Measurements from ENCODE around the gene ART3.
A peak's percentile ranks its signal among the peaks of the same experiment; 100 is the strongest.

Gene ART3

DNA sequence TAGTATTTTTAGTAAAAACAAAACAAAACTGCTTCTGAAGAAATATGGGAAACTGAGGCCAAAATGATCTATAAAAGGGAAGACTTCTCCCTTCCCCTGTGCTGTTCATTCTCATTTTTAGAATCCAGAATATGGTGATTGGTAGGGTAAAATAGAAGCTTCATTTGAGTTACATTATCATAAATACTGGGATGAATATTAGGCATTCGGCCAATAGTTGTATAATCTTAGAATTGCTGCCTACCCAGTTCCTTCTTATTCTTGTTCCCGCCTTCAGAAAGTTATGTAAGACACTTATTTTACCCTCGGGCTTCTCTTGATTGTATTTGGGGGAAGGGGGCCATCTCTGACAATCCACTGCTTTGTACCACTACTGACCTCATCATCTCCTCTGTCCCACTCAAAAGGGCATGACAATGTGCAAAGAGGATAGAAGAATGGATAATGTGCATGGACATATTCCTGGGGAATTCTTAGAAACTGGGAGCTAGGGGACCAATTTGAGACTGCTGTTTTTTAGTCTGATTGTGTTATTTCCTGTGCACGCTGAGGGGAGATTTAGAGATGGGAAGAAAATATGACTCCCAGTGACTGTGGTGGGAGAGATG is 588 bp downstream of the ART3 start:
- no peak for DNase-seq

DNA sequence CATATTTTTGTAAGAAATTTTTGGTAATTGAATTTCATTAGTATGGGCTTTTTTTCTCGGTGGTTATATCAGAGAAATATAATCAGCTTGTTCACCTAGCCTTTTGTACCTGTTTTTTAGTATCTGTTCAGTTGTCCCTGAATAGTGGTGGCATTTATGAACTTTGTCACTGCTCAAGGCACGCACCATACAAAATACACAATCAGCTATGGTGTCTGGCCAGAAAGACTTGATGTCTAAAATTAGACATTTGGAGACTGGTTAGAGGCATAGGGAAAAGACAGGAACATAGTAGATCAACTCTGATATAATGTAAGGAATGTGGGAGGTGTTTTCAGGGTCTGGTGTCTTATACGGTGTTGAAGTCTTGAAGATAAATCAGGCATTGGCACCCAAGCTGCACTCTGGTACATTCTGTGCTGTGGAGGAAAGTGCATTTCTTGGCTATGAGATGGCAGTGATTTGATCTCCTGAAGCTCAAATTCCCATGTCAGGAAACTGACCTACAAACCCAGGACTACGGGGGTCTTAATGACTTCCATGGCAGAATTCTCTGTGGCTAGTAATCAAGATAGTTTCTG is 3.6 kb downstream of the ART3 start:
- DNase-seq, result no peak

DNA sequence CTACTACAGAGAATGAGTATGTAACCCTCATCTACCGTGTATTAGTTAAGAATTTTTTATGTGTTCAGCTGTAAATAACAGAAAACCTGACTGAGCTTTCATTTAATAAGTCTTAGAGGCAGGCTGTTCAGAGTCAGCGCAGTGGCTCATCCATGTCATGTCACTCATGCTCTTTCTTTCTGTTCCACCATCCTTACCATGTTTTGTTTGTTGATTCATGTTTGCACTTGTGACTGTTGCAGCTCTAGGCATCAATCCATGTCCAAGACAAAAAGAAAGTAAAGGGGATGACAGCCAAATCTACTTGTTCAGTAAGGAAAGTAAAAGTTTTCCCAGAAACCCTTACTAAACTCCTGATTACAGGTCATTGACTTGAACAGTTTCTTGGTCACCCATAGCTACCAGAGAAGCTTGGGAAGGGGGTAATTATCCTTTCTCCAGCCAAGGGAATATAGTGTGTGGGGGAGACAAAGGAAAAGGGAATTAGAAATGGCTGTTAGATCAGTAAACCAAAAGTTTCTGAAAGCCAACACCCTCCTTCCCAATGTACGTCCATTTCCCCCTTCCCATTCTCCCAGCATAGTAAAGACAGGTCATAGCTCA is 9.0 kb downstream of the ART3 start:
- DNase-seq, result no peak

DNA sequence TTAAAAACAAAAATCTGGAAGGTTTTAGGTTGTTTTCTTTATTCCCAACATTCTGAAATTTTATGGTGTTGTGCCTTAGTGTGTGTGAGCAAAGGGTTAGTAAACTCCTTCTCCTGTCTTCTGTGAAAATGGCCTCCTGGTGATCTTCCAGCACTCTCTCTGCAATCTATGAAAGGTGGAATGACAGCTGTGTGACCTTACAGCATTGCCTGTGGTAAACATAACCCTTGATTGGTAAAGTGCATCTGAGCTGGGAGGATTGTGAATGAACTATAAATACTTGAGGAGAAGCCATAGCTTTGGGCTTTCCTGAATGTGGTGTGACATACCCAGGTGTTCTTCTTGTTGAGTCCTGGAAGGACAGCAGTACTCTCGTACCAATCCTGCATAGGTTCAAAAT is 10.0 kb downstream of the ART3 start:
- DNase-seq, result no peak

DNA sequence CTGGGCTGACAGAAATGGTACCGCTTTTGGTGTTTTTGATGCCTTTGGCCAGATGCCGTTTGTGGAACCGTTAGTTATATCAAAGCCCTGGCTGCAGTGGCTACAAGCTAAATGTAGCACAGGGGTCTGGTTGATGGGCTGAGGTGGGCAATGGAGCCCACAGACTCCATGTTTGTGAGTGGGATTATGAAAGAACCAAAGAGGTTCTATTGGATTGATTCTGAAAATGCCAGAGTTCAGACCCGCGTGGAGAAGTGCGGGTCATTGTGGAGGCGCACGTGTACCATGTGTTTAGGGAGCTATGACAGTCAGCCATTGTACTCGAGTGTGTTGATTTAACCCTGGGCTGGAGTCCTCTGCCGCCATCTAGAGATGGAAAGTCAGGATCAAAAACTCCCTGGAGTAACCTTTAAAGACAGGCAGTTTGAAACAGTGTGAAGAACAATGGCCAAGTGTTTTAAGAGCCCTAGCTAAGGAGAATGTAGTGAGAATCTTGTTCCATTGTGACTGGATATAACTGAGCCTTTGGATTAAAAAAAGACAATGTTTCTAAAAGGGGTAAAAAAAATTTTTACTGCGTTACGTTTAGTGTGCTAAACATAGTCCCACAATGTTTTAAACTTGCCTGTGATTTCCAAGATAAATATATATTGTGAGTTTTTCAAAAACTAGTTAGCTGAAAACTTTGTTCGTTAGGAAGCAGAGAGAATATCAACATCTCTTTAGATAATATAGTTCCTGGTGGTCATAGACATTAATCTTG is 12.7 kb downstream of the ART3 start:
- DNase-seq, result peak; percentile 52

DNA sequence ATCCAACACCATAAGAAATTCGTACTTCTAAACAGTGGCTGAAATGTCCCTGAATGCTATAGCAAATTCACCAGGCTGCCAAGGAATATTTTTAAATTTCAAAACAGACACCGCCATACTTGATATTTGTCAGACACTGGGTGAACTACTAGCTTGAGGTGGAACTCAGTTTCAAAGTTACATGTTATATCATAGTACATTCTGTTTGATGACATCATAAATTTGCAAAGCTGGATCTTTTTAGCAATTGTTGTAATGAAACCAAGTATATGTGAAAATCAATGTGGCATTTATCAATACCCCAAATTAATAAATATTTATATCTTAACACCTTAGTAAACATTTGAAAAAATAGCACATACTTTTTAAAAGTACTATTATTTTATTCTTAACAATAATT is 14.2 kb downstream of the ART3 start:
- DNase-seq, result no peak

DNA sequence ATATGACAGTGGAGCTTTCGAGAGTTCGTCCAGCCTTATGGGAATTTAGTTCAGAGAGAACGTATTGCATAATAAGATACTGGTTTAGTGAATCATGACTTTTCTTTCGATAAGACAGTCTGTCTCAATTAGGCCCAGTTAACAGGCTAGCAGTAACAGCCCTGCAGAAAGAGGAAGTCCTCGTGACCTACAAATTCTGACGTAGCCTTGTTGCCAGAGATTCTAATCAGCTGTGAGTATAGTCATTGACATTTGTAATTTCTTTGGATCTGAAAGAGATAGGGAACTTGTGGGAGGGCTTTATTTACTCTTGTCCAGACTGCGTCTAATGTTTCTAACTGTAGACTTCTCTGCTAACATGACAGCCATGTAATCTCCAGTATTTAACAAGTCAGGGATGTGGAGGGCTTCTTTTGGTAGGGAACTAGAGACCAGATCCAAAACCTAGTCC is 15.8 kb downstream of the ART3 start:
- DNase-seq, result peak; percentile 18

DNA sequence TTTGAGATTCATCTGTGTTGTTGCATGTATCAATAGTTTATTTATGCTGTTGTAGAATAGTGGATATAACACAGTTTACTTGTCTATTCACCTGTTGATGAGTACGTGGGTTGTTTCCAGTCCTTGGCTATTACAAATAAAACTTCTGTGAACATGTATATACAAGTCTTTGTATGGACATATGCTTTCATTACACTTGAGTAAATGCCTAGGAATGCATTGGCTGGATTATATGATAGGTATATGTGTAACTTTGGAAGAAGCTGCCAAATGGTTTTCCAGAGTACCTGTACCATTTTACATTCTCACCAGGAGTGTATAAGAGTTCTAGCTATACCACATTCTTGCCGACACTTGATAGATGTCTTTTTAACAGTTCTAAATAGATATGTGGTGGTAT is 16.5 kb downstream of the ART3 start:
- no peak for DNase-seq

DNA sequence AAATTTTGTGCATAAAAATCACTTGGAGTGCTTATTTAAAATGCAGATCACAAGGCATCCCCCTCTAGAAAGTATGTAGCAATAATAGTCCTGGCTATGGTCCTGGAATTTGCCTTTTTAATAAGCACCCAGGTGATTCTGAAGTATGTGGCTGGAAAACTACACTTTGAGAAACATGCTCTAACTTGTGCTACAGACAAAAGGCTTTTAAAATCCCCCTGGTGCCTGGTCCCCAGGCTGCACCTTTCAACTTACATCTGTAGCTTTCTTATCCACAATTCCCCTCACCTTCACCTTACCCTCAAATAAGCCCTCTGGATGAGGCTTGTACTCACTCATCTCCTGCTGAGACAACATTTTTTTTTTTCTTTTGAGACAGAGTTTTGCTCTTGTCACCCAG is 21.1 kb downstream of the ART3 start:
- no peak for DNase-seq

DNA sequence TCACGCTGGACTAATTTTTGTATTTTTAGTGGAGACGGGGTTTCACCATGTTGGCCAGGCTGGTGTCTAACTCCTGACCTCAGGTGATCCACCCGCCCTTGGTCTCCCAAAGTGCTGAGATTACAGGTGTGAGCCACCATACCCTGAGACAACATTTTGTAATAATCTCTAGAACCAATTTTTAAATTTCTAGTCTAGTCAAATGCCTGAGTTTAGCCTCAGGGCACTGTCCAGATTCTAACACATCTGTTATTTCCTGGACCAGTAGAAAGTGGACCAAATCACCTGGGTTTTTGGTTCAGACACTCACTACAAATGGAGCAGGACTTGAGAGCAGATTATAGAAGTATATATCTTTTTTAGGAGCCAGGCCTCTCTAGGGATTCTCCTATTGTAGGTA is 21.6 kb downstream of the ART3 start:
- DNase-seq, result no peak

DNA sequence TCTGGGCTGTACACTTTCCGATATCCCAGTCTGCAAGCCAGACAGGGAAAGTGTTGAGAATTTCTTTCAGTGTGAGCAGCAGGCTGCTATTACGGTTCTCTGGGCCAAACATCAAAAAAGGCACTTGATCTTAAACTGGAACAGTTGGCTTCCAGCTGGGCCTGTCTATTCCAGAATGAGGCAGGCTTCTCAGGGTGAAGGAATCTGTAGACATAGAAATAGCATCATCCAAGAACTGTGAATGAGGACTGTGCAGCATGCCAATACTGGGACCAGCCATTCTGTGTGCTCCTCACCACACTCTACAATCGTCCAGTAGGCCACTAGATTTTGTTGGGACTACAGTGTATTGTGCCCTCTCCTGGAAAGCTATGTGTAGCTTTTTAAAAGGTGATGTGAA is 31.1 kb downstream of the ART3 start:
- DNase-seq, result no peak

DNA sequence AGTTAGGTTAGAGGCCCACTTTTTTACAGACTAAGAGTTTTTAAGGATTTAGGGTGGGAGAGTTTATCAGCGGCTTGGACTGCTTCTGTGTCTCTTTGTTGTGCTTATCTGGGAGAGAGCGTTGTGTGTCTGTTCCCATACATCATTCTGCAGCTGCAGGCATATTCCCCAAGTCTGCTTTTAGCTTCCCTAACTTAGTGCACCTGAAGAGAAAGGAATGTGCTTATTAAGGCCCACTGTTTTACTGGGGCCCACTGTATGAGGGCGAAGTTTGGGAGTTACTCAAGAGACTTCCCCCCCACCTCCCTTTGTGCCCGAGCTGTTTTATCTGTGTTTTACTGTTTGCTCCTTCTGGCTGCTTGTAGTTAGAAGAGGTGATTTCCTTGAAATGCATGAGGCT is 31.9 kb downstream of the ART3 start:
- DNase-seq, result no peak

DNA sequence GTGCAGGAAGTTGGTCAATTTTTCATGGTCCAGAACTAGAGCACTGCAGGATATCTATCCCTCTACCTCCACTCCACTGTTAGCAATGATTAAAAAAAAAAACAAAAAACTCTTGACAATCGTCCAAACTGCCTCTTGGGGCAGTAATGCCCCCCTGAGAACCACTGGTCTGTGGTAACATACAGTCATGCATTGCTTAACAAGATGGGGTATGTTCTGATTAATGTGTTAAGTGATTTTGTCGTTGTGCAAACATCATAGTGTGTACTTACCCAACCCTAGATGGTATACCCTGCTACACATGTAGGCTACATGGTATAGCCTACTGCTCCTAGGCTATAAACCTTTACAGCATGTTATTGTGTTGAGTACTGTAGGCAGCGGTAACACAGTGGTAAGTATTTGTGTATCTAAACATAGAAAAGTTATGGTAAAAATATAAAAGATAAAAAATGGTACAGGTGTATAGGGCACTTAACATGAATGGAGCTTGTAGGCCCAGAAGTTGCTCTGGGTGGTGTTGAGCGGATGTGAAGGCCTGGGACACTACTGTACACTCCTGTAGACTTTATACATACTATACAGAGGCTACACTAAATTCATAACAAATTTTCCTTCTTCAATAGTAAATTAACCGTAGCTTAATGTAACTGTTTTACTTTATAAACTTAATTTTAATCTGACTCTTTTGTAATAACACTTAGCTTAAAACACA is 34.1 kb downstream of the ART3 start:
- peak; percentile 14 for DNase-seq

DNA sequence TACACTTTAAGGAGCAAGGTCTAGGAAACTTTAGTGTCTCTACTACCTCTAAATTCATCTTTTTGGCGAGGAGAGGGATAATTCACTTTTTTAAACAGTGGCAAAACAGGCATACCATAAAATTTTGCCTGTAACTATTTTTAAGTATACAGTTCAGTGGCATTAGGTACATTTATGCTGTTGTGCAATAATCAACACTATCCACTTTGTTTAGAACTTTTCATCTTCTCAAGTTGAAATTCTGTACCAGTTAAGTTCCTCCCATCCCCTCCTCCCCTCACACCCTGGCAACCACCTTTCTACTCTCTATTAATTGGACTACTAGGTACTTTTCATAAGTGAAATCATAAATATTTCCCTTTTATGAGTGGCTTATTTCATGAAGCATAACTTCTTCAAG is 42.3 kb downstream of the ART3 start:
- no peak for DNase-seq

DNA sequence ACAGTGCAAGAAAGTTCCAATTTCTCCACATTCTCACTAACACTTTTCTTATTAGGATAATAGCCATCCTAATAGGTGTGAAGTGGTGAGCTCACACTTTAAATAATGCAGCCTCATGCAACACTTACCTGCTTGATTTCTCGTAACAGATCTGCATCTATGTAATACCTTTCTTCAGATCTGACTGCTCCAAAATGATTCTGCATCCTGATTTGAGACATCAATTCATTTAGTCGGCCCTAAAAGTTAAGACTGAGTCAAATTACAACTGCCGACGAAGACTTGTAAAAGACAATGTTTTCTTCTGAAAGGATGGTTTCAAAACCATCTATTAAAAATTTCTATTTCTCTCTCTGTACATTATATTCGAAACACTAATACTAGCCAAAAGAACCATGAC is 43.0 kb downstream of the ART3 start:
- DNase-seq, result no peak

DNA sequence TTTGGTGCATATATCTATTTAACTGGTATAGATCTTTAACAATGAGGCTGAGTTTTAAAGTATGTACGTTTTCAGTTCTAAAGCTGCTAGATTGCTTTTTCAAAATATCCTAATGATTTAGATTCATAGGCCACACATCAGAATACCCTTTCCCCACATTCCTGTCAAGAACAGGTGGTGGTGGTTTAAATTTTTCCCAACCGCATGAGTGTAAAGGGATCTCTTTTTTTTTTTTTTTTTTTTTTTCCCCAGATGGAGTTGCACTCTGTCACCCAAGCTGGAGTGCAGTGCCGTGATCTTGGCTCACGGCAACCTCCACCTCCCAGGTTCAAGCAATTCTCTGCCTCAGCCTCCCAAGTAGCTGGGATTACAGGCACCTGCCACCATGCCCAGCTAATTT is 45.7 kb downstream of the ART3 start:
- DNase-seq, result no peak

DNA sequence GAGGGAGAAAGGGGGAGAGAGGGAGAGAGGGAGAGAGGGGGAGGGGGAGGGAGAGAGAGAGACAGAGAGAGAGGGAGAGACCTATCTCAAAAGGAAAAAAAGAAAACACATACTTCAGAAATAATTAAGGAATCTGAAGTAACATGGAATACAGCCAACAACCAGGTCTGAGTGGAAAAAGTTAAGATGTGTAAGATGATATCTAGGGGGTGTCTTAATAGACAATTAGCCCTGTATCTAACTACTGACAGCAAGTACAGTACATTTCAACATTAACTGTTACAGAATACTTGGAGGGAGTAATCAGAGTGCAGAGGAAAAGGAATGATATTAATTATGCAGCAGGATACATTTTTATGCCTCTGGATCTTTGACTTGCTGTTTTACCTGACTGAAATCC is 51.3 kb downstream of the ART3 start:
- no peak for DNase-seq

DNA sequence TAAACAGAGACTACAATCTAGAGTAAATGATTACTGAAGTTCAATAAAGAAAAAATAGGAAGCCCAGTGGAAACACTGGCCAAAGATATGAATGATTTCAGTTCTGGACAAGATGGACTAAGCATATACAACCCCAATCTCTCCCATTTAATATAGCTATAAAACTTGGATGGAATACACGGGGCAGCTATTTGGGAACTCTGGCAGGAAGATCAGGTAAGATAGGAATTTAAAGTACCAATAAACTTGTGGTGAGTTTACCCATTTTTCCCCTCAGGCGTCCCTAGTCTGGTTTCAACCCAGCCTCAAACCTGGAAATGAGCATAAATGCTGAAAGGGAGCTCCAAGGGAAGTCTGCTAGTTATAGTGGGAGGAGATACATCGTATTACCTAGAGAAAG is 53.2 kb downstream of the ART3 start:
- DNase-seq, result no peak

DNA sequence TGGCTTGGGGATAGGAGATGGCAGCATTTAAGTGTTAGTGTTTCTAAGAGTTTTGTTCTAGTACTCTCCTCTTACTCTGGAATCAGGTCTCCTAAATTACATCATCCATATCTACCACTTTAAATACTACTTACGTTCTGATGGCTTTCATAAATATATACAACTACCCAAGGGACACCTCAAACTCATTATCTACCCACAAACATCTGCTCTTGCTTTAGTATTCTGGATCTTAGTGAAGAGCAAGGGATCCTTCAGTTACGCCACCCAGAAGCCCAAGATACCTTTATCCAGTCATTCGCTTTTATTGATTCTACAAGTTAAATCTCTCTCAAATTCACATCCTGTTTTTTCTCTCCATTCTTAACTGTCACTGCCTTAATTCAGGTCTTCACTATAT is 66.7 kb downstream of the ART3 start:
- no peak for DNase-seq

DNA sequence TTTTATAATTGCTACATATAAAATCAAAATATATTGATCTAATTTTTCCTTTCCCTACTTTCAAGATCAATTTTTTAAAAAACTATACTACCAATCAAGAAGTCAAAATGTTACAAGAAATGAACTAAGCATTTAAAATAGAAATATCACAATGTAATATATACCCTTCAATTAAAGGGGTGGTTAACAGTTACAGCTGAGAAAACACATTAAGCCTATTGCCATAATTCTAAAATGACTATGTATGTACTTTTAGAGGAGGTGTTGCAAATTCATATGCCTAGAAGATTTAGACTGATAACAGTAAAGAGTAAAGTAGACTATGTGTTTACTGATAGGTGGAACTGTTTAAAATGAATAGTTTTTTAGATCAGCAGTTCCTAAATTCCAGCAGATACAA is 70.0 kb downstream of the ART3 start:
- no peak for DNase-seq

DNA sequence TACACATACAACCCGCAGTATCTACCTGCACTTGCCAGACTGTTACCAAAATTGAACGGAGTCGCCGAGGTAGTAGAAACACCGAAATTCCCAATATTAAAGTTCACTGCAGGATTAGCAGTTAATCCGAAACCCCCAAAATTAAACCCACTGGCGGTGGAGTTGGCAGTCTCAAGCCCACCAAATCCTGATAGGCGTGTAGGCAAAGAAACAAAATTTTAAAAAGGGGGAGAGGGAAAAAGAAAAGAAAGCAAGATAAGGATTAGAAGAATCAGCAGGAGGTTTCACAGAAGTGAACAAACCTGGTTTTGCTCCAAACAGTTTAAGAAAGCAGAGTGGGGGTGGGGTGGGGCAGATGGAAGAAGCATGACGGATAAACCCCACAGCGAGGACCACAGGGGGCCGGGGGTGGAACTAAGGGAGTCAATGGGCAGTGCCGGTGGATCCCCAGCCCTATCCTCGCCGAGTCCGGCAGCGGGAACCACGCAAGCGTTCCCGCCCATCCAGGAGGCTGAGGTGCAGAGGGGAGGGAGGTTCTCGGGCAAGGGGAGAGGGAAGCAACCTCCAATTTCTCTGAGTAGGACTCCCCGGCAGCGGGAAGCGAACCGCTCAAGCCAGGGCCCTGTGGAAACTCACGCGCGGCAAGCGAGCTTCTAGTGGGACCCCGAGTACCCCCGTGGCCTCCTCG is 73.1 kb downstream of the ART3 start:
- peak; percentile 86 for DNase-seq

DNA sequence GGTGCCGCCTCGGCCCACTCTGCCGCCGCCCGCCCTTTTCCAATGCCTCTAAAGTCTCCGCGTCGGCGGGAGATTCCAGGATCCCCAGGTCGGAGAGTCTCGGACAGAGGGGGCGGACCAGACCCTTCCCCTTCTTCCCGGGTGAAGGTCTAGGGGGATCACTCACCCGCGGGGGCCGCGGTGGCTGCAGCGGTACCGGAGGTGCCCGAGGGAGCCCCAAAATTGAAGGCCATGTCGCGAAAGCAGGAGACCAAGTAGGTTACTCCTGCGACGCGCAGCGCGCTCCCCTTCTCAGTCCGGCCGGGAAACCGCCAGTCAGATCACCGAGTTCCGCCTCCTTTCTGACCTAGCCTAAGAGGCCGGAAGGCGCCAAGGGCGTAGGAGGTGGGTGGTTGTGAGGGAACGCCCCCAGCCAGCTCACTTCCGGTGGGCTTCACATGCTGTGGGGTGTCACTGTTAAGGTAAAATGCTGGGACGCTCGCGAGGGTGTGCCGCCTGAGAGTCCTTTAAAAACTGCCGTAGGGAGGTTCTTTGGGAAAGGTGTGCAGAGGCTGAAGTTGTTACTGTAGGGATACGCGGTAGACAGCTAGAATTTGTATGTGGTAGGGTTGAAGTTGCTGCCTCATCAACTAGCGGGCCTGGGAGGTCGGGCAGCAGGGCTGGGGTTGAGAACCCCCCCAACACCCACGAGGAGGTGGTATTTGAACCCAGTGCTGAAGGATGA is 73.8 kb downstream of the ART3 start, which contains the start of gene NUP54:
Gene NUP54, minus strand, starts transcription at position 256 of the 724 bp plus-strand sequence. Its CDS starts 23 bp downstream, at position 233.
- DNase-seq, result peak; percentile 94
